HG03095 (cell line): ENCODE data around the gene AARS1.
A peak's percentile ranks its signal among the peaks of the same experiment; 100 is the strongest.
"Not testable (repeated sequence)": the region's sequence is repeated elsewhere in the genome, so short reads cannot be mapped to it uniquely, and the experiment has no call there.

Experiments used
- ATAC-seq: cut with Tn5 transposase; IDR thresholded peaks from one replicate; pipeline ENCODE4 v1.9.1; 2021; ENCODE audit warnings: moderate library complexity; ENCODE audit not compliant: unreplicated experiment

AARS1 gene

GRCh38 chr16:70289229-70290094 is at the start of gene AARS1:
Gene AARS1, minus strand, starts transcription at chr16:70289506. Its CDS starts 6,743 bp downstream, at chr16:70282763.
- ATAC-seq, result peak; percentile 96

- ATAC-seq, result no peak
These were observed 48.5 kb upstream of the AARS1 start for GRCh38 chr16:70337814-70338213.

GRCh38 chr16:70332728-70333127 is 43.4 kb upstream of the AARS1 start:
- ATAC-seq, result not testable (repeated sequence)

GRCh38 chr16:70331588-70332358 is 42.5 kb upstream of the AARS1 start:
- ATAC-seq, result no peak

- ATAC-seq, result no peak
These were observed 41.8 kb upstream of the AARS1 start for GRCh38 chr16:70331091-70331490.

GRCh38 chr16:70324998-70325747 is 35.9 kb upstream of the AARS1 start:
- ATAC-seq, result no peak

- no peak for ATAC-seq
These were observed 30.8 kb upstream of the AARS1 start for GRCh38 chr16:70320121-70320520.

GRCh38 chr16:70307726-70308125 is 18.4 kb upstream of the AARS1 start:
- ATAC-seq, result not testable (repeated sequence)

- no peak for ATAC-seq
These were observed 17.6 kb upstream of the AARS1 start for GRCh38 chr16:70306880-70307279.

- ATAC-seq, result no peak
These were observed 15.7 kb upstream of the AARS1 start for GRCh38 chr16:70304892-70305448.

- ATAC-seq, result no peak
These were observed 13.4 kb upstream of the AARS1 start for GRCh38 chr16:70302745-70303144.

- no peak for ATAC-seq
These were observed 11.8 kb upstream of the AARS1 start for GRCh38 chr16:70301121-70301520.

- ATAC-seq, result peak; percentile 86
These were observed 10.0 kb upstream of the AARS1 start, which contains the start of gene DDX19B for GRCh38 chr16:70298988-70299938. Gene DDX19B, plus strand, starts transcription at chr16:70299186. Its CDS starts 112 bp downstream, at chr16:70299298.

GRCh38 chr16:70295634-70296033 is 6.3 kb upstream of the AARS1 start:
- no peak for ATAC-seq

- ATAC-seq, result no peak
These were observed 5.2 kb upstream of the AARS1 start for GRCh38 chr16:70294385-70295025.

- not testable (repeated sequence) for ATAC-seq
These were observed 2.8 kb upstream of the AARS1 start for GRCh38 chr16:70292148-70292547.

- ATAC-seq, result no peak
These were observed 1.7 kb upstream of the AARS1 start for GRCh38 chr16:70290949-70291519.

- not testable (repeated sequence) for ATAC-seq
These were observed 1.9 kb downstream of the AARS1 start for GRCh38 chr16:70287304-70287971.
